Urothelium cell line (cell line): Measurements from ENCODE around the gene HMCN2.

Source experiments
- DNase-seq: peaks from one replicate; pipeline ENCODE4 v3.0.0; 2011; ENCODE audit warnings: low spot score, mixed read lengths
- FAIRE-seq: peaks from 2 replicates; lab custom pipeline; 2011; peaks lifted over from hg19 to GRCh38; lab: Jason Lieb, UNC

The HMCN2 gene

DNA sequence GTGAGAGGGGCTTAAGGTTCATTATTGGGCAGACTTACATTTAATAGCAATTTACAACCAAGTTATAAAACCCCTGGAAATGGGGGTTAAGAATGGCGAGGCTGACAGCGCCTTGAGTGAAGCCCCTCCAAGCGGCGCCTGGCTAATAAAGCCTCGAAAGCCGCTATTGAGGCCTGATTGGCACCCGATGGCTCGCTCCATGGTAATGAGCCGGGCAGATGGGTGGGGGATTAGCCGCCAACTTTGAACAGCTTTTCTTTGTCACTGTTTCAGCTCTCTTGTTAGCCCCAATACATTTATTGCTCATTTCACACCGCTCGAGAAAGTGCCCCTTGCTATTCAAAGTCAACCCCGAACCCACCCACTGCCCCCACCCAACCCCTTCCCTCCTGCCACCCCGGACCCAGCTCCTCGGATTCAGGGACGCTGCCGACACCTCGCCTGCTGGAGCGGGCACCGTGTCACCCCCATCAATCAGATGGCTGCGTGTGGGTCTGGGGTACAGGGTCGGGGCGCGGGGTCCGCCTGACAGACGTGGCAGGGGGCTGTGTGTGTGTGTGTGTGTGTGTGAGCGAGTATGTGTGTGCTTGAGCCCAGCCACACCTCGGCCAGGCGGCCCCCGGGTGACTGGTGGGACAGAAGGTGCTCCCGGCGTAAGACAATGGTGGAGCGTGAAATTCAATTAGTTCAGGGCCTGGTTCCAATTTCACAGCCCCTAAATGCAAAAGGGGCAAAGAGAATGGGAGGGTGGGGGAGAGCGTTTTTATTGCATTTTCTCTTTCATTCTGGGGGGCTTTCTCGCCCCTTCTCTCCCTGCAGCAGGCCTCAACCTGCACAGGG, 213.4 kb downstream of the HMCN2 start:
- FAIRE-seq, result no peak
- no peak for DNase-seq

DNA sequence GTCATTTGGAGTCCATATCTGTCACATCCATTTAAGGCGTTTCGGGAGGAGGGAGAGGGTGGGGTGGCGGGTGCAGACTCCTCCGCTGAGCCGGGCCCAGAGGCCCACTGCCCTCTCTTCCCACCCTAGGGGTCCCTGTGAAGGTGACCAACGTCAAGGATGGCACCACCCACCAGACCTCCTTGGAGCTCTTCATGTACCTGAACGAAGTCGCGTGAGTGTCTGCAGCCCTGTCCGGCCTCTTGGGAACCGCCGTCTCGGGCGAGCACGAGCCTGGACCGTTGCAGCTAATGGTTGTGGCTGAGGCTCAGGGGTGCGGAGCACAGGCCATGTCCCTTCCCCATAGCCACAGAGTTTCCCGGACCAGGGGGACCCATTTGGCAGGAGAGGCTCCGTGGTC, 214.0 kb downstream of the HMCN2 start:
- DNase-seq (no peak), FAIRE-seq (no peak)

DNA sequence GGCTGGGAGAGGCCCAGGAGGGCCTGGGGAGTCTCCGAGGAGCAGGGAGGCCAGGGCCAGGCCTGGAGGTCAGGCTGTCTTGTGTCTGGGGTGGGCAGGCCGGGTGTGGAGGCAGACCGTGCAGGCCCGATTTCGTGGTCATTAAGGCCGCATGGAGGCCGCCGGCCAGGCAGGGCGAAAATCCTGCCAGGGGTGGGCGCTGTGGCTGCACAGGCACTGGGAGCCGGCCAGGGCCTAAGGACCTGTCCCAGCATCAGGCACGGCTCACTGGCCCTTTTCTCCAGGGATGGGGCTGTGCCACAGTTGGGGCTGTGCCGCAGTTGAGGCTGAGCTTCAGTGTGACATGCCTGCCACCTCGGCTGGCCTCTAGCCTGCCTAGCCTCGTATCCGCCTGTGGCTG, 215.1 kb downstream of the HMCN2 start:
- FAIRE-seq, result no peak

DNA sequence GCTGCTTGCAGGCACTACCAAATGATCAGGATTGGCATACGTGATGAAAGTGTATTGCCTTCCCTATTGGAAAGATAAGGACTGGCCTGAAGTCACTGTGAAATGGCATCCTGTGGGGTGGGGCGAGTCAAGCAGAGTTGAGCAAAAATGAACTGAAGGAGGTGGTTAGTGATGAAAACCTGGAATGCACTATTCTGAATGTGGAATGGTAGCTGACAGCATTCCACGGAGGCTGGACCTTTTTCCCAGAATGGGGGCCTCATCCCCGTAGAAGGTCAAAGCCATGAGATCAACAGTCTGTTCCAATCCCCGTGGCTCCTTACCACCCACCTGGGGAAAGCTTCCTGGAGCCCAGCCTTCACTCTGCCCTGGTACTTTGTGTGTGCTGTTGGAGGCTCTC, 216.9 kb downstream of the HMCN2 start:
- DNase-seq (no peak), FAIRE-seq (no peak)

More for the DNA sequence above, 215.1 kb downstream of the HMCN2 start:
- DNase-seq, result no peak

DNA sequence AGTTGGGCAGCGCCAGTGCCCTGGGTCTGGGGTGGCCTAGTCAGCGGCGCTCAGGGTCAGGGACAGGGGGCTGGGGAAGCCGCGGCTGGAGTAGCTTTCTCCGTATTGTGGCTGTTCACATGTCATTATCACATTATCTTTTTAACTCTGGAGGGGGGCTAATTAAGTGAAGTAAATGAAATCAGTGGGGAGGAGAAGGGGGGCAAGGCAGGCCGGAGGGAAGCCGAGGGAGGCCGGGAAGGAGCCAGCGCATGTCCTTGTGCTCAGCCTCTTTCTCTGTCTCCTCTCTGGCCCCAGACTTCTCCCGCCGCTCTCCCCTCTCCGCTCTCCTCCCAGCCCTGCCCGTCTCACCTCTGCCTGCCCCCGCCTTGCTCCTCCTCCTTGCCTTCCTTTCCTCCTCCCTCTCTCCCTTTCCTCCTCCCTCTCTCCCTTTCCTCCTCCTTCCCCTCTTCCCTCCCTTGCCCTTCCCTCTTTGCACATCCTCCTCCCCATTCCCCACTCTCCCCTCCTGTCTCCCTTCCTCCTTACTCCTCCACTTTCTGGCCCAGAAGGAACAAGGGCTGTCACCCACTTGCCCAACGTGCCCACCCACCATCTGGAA, 217.9 kb downstream of the HMCN2 start:
- FAIRE-seq (no peak), DNase-seq (no peak)
